Dermis lymphatic vessel endothelial cell (primary cell): Measurements from ENCODE around the gene CKMT2. TPM values are rescaled to one million over a fixed set of nuclear protein-coding genes. Genes with fewer than 3 reads are reported as not detected.

ENCODE experiments used
- total RNA-seq: library from RNA; depleted of rRNA; stranded (reverse); fragments of >200 nt; gene quantifications from 2 replicates; pipeline ENCODE4 v1.2.1, GENCODE V29; 2014

CKMT2 gene
- 0.54 and 0.69 TPM in 2 replicates for total RNA-seq

GRCh38 chr5:81233080-81233634, at the start of gene CKMT2:
Gene CKMT2 (plus strand): TSS chr5:81233322. CDS start chr5:81251133, 17,811 bp downstream.

GRCh38 chr5:81301271-81302015, 68.3 kb downstream of the CKMT2 start, which contains the start of gene ZCCHC9:
Gene ZCCHC9 (plus strand): TSS chr5:81301587. CDS start chr5:81304758, 3,171 bp downstream.

Other genes starting within 250 kb of the CKMT2 start
- gene ZCCHC9, start 68.3 kb downstream of the CKMT2 start, total RNA-seq: 13.9 and 19.9 TPM in 2 replicates
- not detected in 2 replicates for gene ACOT12, start 160.8 kb downstream of the CKMT2 start, total RNA-seq